Measurements from ENCODE around the gene SLX4. TPM values are rescaled to one million over a fixed set of nuclear protein-coding genes. Genes with fewer than 3 reads are reported as not detected.

SLX4 gene
- total RNA-seq, 1 donor from 2014 or later, result 13.0 TPM

DNA sequence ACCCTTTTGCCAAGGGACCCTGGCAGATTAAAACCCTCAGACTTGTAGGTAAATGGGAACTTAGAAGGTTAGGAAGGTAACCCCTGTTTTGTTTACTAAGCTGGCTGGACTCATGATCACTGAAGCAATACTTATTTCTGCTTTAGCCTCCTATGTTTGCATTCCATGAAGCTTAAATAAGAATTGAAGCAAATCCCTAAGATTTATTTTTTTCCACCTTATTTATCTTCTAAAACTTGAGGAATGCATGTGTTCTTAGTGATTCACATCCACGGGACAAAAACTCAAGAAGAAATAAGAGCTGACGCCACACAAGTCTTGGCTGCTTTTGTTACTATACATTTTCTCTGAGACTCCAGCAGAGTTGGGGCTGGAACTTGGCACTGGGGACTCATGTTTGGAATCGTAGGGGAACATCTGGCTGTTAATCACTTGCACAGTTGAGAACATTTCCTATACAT is 75.1 kb downstream of the SLX4 start:
- H3K4me1 Mint-ChIP-seq, result peaks cover 22% of the 10 kb centered on the region
- H3K4me3 Mint-ChIP-seq, result no peak overlapping the region
- ATAC-seq (ENCODE audit: low read depth) (no peak), DNase-seq (no peak)
- peaks cover 27% of the 10 kb centered on the region for H3K36me3 Mint-ChIP-seq (ENCODE audit: low read depth)
- TF ChIP-seq, protein P1, sequence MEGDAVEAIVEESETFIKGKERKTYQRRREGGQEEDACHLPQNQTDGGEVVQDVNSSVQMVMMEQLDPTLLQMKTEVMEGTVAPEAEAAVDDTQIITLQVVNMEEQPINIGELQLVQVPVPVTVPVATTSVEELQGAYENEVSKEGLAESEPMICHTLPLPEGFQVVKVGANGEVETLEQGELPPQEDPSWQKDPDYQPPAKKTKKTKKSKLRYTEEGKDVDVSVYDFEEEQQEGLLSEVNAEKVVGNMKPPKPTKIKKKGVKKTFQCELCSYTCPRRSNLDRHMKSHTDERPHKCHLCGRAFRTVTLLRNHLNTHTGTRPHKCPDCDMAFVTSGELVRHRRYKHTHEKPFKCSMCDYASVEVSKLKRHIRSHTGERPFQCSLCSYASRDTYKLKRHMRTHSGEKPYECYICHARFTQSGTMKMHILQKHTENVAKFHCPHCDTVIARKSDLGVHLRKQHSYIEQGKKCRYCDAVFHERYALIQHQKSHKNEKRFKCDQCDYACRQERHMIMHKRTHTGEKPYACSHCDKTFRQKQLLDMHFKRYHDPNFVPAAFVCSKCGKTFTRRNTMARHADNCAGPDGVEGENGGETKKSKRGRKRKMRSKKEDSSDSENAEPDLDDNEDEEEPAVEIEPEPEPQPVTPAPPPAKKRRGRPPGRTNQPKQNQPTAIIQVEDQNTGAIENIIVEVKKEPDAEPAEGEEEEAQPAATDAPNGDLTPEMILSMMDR (IDR thresholded peaks at IDR 0.05), result no peak
- ChIA-PET CTCF (interaction anchor here (1.4 to 1.8 kb wide), 2 partner anchors 9 to 11 kb away, joined by 3 to 5 read pairs; no protein-coding TSS in a partner anchor), POLR2A (no interaction called here)
- H3K27ac Mint-ChIP-seq, result no peak overlapping the region
- no peaks in the 10 kb centered on the region for H3K27me3 Mint-ChIP-seq
- intact Hi-C loops (cut with micrococcal nuclease), result no loop called here
- no peaks in the 10 kb centered on the region for H3K9me3 Mint-ChIP-seq

DNA sequence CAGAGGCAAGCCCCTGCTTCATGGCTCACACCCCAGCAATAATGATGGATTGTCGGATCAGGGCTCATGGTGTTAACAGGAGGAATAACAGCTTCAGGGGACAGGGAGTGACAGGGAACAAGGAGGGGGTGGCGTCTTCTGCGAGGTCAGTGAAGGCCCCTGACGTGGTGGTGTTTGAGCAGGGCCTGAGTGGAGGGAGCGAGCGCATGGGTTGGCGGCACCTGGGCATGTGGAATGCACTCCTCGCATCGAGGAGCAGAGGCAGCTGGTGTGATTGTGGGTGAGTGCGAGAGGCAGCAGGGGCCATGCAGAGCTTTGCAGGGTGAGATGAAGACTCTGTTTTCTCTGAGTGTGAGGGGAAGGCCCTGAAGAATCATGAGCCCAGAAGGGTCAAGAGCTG is 77.3 kb downstream of the SLX4 start:
- POLR2A ChIA-PET, result no interaction called here
- peaks cover 16% of the 10 kb centered on the region for H3K36me3 Mint-ChIP-seq (ENCODE audit: low read depth)
- H3K4me3 Mint-ChIP-seq, result no peak overlapping the region
- peaks cover 22% of the 10 kb centered on the region for H3K4me1 Mint-ChIP-seq
- DNase-seq (no peak), ATAC-seq (ENCODE audit: low read depth) (no peak)
- H3K27me3 Mint-ChIP-seq, result no peaks in the 10 kb centered on the region
- CTCF ChIA-PET, result no interaction called here
- H3K27ac Mint-ChIP-seq, result no peak overlapping the region
- no peaks in the 10 kb centered on the region for H3K9me3 Mint-ChIP-seq
- TF ChIP-seq, protein P1 (IDR thresholded peaks at IDR 0.05), result no peak
- intact Hi-C loops (cut with micrococcal nuclease), result no loop called here

DNA sequence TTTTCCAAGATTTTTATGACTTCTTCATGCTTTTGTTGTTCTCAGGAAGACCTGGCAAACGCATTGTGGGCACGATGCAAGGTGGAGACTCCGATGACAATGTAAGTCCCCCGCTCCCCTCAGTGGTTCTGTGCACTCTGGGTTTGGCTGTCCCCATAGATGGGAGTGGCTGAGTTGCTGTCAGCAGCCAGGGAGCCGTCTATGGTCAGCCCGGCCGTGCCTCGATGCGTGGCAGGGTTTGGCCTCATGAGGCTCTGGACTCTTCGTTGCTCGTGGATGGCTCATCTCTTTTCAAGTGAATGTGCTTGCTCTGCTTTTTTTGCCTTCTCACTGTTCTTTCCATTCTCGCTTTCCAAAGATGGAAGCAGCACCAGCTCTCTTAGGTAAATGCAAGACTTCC is 78.7 kb downstream of the SLX4 start:
- H3K4me1 Mint-ChIP-seq, result peaks cover 25% of the 10 kb centered on the region
- no peak for DNase-seq
- H3K9me3 Mint-ChIP-seq, result no peaks in the 10 kb centered on the region
- ChIA-PET CTCF (no interaction called here), POLR2A (no interaction called here)
- intact Hi-C loops (cut with micrococcal nuclease), result no loop called here
- H3K36me3 Mint-ChIP-seq (ENCODE audit: low read depth), result peaks cover 16% of the 10 kb centered on the region
- no peak overlapping the region for H3K27ac Mint-ChIP-seq
- TF ChIP-seq, protein P1 (IDR thresholded peaks at IDR 0.05), result no peak
- ATAC-seq (ENCODE audit: low read depth), result no peak
- no peak overlapping the region for H3K4me3 Mint-ChIP-seq
- H3K27me3 Mint-ChIP-seq, result no peaks in the 10 kb centered on the region

Other genes starting within 250 kb of the SLX4 start
- 21.6 and 21.7 TPM in 2 replicates for gene ZSCAN32, start 210.6 kb downstream of the SLX4 start, total RNA-seq
- 9.0 and 10.4 TPM in 2 replicates for gene ZNF174, start 210.4 kb downstream of the SLX4 start, total RNA-seq
- gene ZNF597, start 168.1 kb downstream of the SLX4 start, total RNA-seq, result 3.6 and 4.2 TPM in 2 replicates
- 44.1 and 48.0 TPM in 2 replicates for gene NAA60, start 167.9 kb downstream of the SLX4 start, total RNA-seq
- gene C16orf90, start 116.1 kb downstream of the SLX4 start, total RNA-seq, result not detected in 2 replicates
- gene CLUAP1, start 110.6 kb downstream of the SLX4 start, total RNA-seq, result 8.5 and 10.5 TPM in 2 replicates
- gene NLRC3, start 34.2 kb downstream of the SLX4 start, total RNA-seq, result 18.5 and 22.2 TPM in 2 replicates
- gene DNASE1, start 43.1 kb upstream of the SLX4 start, total RNA-seq, result 25.6 and 28.5 TPM in 2 replicates
- gene TRAP1, start 105.9 kb upstream of the SLX4 start, total RNA-seq, result 78.7 and 82.2 TPM in 2 replicates

Data from activated B cell treated with CpG ODN at 0.5 μM for 24 hours (primary cell).